HG02852 (cell line): ENCODE data around the gene HIVEP1.
"Not testable (repeated sequence)": the region's sequence is repeated elsewhere in the genome, so short reads cannot be mapped to it uniquely, and the experiment has no call there.

Source experiments
- ATAC-seq: cut with Tn5 transposase; IDR thresholded peaks from one replicate; pipeline ENCODE4 v1.9.1; 2021; ENCODE audit warnings: mild to moderate bottlenecking, moderate library complexity; ENCODE audit not compliant: unreplicated experiment

The HIVEP1 gene

GRCh38 chr6:12150812-12151432 is 138.8 kb downstream of the HIVEP1 start:
- ATAC-seq, result no peak

DNA sequence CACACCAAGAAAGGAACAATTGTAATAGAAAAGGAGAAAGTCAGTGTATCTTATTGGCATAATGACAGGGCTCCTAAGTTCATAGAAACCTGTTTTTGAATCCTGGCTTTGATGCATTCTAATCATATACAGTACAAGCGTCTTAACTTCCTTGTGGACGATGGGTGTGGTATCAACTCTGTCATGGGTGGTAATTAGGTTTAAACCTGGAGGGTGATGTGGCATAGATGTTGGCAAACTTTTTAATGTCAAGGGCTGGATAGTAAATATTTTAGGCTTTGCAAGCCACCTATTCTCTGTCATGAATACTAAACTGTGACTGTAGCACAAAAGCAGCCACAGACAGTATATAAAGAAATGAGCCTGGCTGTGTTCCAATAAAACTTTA is 139.3 kb downstream of the HIVEP1 start:
- ATAC-seq, result no peak

DNA sequence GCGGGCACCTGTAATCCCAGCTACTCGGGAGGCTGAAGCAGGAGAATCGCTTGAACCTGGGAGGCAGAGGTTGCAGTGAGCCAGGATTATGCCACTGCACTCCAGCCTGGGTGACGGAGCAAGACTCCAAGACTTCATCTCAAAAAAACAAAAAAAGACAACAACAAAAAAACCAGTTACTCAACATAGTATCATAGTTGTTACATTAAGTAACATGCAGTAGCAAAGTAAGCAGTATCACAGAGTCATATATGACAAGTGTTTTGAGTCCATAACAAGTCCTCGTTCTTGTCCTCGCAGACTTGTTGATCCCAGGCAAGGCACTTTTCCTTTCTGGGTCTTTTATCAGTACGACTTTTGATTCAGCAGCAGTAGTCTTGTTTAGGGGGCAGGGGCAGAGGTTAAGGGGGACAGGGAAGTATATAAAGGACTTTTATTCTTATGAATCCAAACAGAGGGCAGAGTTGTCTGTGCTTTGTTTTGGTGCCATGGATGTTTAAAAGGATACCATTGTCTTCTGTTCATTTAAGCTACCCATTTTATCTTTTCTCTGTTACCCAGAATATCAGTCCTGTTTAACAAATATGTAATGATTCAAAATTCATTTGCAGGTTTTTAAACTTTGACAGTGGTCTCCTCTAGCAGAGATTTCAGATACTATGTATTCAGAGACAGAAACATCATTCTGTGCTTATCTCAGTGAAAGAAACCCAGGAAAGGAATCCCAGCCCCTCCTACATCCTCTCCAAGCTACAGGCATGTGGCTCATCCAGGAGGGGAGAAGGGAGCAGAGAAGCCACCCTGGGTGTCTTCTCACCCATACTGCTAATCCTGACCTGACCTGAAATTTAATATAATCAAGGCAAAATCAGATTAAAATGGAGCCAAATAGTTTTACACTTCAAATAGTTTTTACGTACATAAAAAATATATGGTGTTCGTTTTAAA is 140.2 kb downstream of the HIVEP1 start:
- ATAC-seq, result no peak

DNA sequence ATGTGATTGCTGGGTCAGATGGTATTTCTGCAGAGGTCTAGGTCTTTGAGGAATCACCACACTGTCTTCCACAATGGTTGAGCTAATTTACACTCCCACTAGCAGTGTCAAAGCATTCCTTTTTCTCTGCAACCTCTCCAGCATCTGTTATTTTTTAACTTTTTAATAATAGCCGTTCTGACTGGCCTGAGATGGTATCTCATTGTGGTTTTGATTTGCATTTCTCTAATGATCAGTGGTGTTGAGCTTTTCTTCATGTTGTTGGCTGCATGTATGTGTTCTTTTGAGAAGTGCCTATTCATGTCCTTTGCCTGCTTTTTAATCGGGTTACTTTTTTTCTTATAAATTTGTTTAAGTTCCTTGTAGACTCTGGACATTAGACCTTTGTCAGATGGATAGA is 143.7 kb downstream of the HIVEP1 start:
- not testable (repeated sequence) for ATAC-seq

DNA sequence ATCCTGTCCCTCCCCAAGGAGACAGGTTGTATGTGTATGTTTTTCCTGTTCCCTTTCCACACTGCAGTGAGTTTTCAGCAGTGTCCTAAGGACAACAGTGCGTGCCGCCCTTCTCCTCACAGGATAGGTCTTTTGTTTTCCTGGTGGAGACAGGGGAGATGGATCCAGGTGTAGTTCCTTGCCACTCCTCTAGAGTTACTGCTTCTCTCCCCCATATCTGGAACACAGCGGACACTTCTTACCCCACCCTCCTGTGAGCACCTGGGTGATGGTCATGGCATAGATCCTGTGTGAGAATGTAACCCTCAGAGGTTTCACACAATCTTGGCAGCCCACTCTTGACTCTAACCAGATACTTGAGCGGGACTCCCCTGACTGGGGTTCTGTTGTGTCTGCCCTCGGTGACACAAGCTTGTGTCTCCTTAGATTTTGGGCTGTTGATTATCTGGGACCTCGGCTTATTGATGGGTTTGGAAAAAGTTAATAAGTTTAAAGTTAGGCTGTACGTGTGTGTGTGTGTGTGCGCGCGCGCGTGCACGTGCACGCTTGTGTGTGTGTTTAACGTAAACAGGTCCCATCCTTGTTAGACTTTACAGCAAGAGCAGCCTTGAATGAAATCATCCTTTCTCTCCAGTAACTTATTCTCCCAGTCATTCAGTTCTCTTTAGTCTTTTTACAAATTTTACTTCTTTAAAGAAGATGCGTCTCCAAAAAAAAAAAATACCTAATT is 146.7 kb downstream of the HIVEP1 start:
- no peak for ATAC-seq

- no peak for ATAC-seq
These were observed 148.2 kb downstream of the HIVEP1 start for GRCh38 chr6:12160326-12160725.

DNA sequence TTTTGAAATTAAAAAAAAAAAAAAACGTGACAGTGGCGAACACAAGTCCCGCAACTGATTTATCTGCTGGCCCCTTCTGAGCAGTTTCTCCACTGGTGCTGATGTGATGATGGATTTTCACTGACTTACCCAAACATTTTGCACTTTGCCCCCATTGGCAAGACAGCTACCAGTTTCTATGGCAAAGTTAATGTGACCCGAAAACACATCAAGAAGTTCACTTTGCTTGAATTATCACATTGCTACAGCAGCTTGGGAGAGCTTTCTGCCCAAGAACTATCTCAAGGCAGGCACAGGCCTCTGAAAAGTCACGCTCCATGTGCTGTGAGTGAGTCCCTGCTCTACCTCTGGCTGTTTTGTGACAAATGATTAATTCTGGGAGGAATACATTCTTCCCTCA is 150.1 kb downstream of the HIVEP1 start:
- ATAC-seq, result no peak

DNA sequence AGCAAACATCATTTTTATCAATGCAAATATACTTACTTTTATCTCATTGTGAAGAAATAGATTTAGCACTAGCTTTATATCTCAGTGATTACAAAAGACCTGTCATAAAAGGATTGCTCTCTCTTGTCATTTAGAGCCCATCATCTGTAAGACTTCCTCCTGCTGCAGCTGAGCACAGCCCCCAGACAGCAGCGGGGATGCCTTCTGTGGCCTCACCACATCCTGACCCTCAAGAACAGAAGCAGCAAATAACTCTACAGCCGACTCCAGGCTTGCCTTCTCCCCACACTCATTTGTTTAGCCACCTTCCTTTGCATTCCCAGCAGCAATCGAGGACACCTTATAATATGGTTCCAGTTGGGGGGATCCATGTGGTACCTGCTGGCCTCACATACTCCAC is 151.0 kb downstream of the HIVEP1 start:
- ATAC-seq, result peak; percentile 85

GRCh38 chr6:12163744-12164507 is 151.8 kb downstream of the HIVEP1 start:
- ATAC-seq, result no peak

DNA sequence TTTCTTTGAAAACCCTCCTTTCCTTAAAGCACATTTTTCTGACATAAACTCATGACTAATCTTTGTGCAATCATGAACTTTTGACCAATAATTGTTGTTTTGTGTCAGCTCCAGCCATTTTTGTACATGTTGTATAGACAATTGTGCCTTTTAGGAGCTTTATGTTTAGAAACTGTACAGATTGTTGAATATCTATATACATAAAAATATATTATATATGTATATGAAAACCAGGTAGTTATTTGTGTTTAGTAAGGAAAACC is 152.3 kb downstream of the HIVEP1 start:
- ATAC-seq, result no peak

GRCh38 chr6:12165297-12165696 is 153.2 kb downstream of the HIVEP1 start:
- no peak for ATAC-seq

GRCh38 chr6:12165722-12166280 is 153.7 kb downstream of the HIVEP1 start:
- ATAC-seq, result no peak

- no peak for ATAC-seq
These were observed 157.3 kb downstream of the HIVEP1 start for GRCh38 chr6:12169377-12169776.

- ATAC-seq, result no peak
These were observed 158.4 kb downstream of the HIVEP1 start for GRCh38 chr6:12170351-12171092.

DNA sequence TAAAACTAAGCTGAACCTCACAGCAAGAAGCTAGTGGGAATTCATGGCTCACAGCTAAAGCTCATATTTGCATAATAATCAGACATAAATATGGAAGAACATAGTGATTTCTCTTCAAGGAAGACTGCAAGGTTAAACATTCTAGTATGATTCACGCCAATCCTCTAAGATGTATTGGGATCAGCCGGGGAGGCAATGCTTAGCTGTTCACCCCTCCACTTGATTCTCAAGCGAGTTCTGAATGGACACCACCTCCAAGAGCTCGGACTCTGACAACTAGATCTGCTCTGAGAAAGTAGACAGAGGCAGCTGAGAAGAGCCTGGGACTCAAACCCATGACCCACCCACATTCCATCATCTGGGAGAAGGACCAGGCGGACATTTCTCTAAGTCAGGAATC is 159.6 kb downstream of the HIVEP1 start:
- no peak for ATAC-seq

GRCh38 chr6:12172572-12172971 is 160.5 kb downstream of the HIVEP1 start:
- no peak for ATAC-seq

GRCh38 chr6:12173181-12173580 is 161.1 kb downstream of the HIVEP1 start:
- no peak for ATAC-seq

DNA sequence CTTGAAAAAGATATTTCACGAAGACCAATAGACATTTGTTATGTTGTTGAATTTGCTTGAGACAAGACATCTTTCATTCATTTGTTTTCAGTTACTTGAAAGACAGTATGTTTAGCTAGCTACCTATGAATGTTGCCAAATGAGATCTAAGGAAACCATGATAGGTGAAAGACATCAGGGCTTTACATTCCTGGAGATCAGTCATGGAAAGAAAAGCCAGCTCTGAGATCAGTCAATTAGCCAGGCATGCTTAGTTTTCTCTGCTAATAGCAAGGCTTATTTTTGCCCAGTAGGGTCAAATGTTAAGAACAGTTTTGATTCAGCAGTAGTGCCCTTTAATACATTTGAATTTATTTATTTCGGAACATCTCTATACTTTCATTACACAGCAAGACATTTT is 161.5 kb downstream of the HIVEP1 start:
- ATAC-seq, result no peak

DNA sequence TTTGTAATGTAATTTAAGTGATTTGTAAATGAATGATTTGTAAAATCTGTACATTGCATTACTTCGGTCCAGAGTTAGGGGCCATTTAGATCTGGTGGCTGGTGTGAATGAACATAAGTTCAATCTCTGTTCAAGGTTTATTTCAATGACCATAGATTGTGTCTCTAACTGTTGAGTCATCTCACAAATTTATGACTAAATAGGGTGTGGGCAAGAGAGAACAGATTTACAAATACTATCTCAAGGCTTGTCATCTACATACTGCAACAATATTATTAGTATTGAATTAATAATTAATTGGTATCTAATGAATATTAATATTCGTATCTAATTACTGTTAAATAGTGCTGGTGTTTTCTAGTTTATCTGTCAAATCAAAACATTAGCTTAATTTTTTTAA is 162.8 kb downstream of the HIVEP1 start:
- ATAC-seq, result no peak

- ATAC-seq, result no peak
These were observed 163.5 kb downstream of the HIVEP1 start for GRCh38 chr6:12175626-12176025.
